Activated gamma-delta T cell treated with anti-CD3 and anti-CD28 coated beads, Interleukin-2, amount 50 U/mL, for 16 hours (primary cell): ENCODE measurements around the gene GINS2.

Experiments
- DNase-seq: peaks from one replicate; pipeline ENCODE4 v3.0.0-alpha.2; 2020; ENCODE audit warnings: low read depth

The GINS2 gene

GRCh38 chr16:85667841-85668413, 20.8 kb downstream of the GINS2 start:
- DNase-seq: no peak

- no peak for DNase-seq
Observed at GRCh38 chr16:85667261-85667660, 21.5 kb downstream of the GINS2 start.

- DNase-seq: no peak
Observed at GRCh38 chr16:85665929-85666328, 22.8 kb downstream of the GINS2 start.

- DNase-seq: no peak
Observed at GRCh38 chr16:85665373-85665740, 23.4 kb downstream of the GINS2 start.

GRCh38 chr16:85664580-85665372, 24.0 kb downstream of the GINS2 start:
- DNase-seq: no peak

GRCh38 chr16:85663891-85664321, 24.8 kb downstream of the GINS2 start:
- DNase-seq: no peak

GRCh38 chr16:85662976-85663830, 25.6 kb downstream of the GINS2 start:
- DNase-seq: no peak

GRCh38 chr16:85662482-85662812, 26.3 kb downstream of the GINS2 start:
- no peak for DNase-seq

GRCh38 chr16:85661740-85662481, 26.8 kb downstream of the GINS2 start:
- no peak for DNase-seq

GRCh38 chr16:85660843-85661739, 27.7 kb downstream of the GINS2 start:
- no peak for DNase-seq

- DNase-seq: peak; percentile 30
Observed at GRCh38 chr16:85659805-85660511, 28.8 kb downstream of the GINS2 start.

- DNase-seq: no peak
Observed at GRCh38 chr16:85659336-85659735, 29.4 kb downstream of the GINS2 start.

GRCh38 chr16:85658504-85659326, 30.0 kb downstream of the GINS2 start:
- DNase-seq: no peak

GRCh38 chr16:85657996-85658395, 30.8 kb downstream of the GINS2 start:
- no peak for DNase-seq

- no peak for DNase-seq
Observed at GRCh38 chr16:85657267-85657650, 31.5 kb downstream of the GINS2 start.

- no peak for DNase-seq
Observed at GRCh38 chr16:85656351-85657266, 32.1 kb downstream of the GINS2 start.

- no peak for DNase-seq
Observed at GRCh38 chr16:85655216-85656129, 33.3 kb downstream of the GINS2 start.
